GM23248 (cell line): Measurements from ENCODE around the gene B9D2. TPM values are rescaled to one million over a fixed set of nuclear protein-coding genes. Genes with fewer than 3 reads are reported as not detected.

ENCODE experiments used
- DNase-seq: peaks from one replicate; pipeline ENCODE4 v3.0.0-alpha.2; 2015
- H2AFZ ChIP-seq: fragments of 200-600 bp; sonication (generic); 2 replicates; pipeline ENCODE4 v1.6.1; 2016; ENCODE audit warnings: antibody characterized with exemption
- H3F3A ChIP-seq: fragments of 200-600 bp; sonication (generic); 2 replicates; pipeline ENCODE4 v1.6.1; 2016; ENCODE audit warnings: mild to moderate bottlenecking, antibody characterized with exemption, mixed run types; ENCODE audit not compliant: insufficient read depth
- H3K27ac ChIP-seq: fragments of 200-600 bp; sonication (generic); 2 replicates; pipeline ENCODE4 v1.5.1; 2016; ENCODE audit warnings: mild to moderate bottlenecking
- H3K27me3 ChIP-seq: fragments of 200-600 bp; sonication (generic); replicated peaks from 2 replicates; pipeline ENCODE4 v1.6.1; 2016; ENCODE audit warnings: mild to moderate bottlenecking; ENCODE audit not compliant: insufficient read depth
- H3K36me3 ChIP-seq: fragments of 200-600 bp; sonication (generic); 2 replicates; pipeline ENCODE4 v1.6.1; 2016; ENCODE audit warnings: low read depth, mild to moderate bottlenecking
- H3K4me1 ChIP-seq: fragments of 200-600 bp; sonication (generic); 2 replicates; pipeline ENCODE4 v1.6.1; 2016; ENCODE audit warnings: mild to moderate bottlenecking; ENCODE audit not compliant: insufficient read depth
- H3K4me2 ChIP-seq: fragments of 200-600 bp; sonication (generic); one replicate; pipeline ENCODE4 v1.6.1; 2016; ENCODE audit warnings: mild to moderate bottlenecking; ENCODE audit not compliant: unreplicated experiment
- H3K4me3 ChIP-seq: fragments of 200-600 bp; sonication (generic); 2 replicates; pipeline ENCODE4 v1.5.1; 2016; ENCODE audit warnings: mild to moderate bottlenecking
- H3K79me2 ChIP-seq: fragments of 200-600 bp; sonication (generic); 2 replicates; pipeline ENCODE4 v1.6.1; 2016; ENCODE audit warnings: mild to moderate bottlenecking; ENCODE audit not compliant: insufficient read depth
- H3K9ac ChIP-seq: fragments of 200-600 bp; sonication (generic); 2 replicates; pipeline ENCODE4 v1.6.1; 2016; ENCODE audit warnings: mild to moderate bottlenecking
- H3K9me2 ChIP-seq: fragments of 200-600 bp; sonication (generic); 2 replicates; pipeline ENCODE4 v1.6.1; 2016; ENCODE audit warnings: mixed run types, mild to moderate bottlenecking, moderate library complexity; ENCODE audit not compliant: insufficient read depth
- H3K9me3 ChIP-seq: fragments of 200-600 bp; sonication (generic); one replicate; pipeline ENCODE4 v1.6.1; 2017; ENCODE audit warnings: low read depth
- H4K20me1 ChIP-seq: fragments of 200-600 bp; sonication (generic); 2 replicates; pipeline ENCODE4 v1.6.0; 2016; ENCODE audit not compliant: insufficient read depth
- EZH2 ChIP-seq: fragments of 200-600 bp; sonication (generic); IDR thresholded peaks from 2 replicates; pipeline ENCODE4 v1.6.1; 2018; ENCODE audit warnings: antibody characterized with exemption, mild to moderate bottlenecking; ENCODE audit not compliant: insufficient read depth, poor library complexity, severe bottlenecking
- EZH2phosphoT487 ChIP-seq: fragments of 200-600 bp; sonication (generic); IDR thresholded peaks from 2 replicates; pipeline ENCODE4 v1.6.1; 2018; ENCODE audit warnings: antibody characterized with exemption, moderate library complexity, mild to moderate bottlenecking, low read depth; ENCODE audit not compliant: insufficient read depth
- WGBS, 2 experiments: methylation state at CpG; one replicate each; pipeline ENCODE4 v1.1.6; 2015 to 2017; ENCODE audit warnings: low lambda C conversion rate in 2 of 2, low coverage in 1 of 2; ENCODE audit errors: missing lambda C conversion rate in 2 of 2; 5-methylcytosine and 5-hydroxymethylcytosine counted together
- in situ Hi-C: fragments of 300-500 bp; cut with MboI; formaldehyde crosslinking; loops from 2 replicates; pipeline ENCODE4 v1.15.0; 2020
- polyA plus RNA-seq: library from polyadenylated mRNA; unstranded; fragments of >200 nt; fragmentation: Nextera tagmentation; extraction: Ambion mirVana; gene quantifications from 2 replicates; pipeline ENCODE4 v1.2.1, GENCODE V29; 2016
- total RNA-seq: library from RNA; depleted of rRNA; stranded (reverse); fragments of >200 nt; shearing (Covaris generic); gene quantifications from 2 replicates; pipeline ENCODE4 v1.2.3, GENCODE V29; 2014

The B9D2 gene
- total and polyA plus RNA-seq, 2 experiments from 2014 or later: 9.6 to 13.2 TPM

DNA sequence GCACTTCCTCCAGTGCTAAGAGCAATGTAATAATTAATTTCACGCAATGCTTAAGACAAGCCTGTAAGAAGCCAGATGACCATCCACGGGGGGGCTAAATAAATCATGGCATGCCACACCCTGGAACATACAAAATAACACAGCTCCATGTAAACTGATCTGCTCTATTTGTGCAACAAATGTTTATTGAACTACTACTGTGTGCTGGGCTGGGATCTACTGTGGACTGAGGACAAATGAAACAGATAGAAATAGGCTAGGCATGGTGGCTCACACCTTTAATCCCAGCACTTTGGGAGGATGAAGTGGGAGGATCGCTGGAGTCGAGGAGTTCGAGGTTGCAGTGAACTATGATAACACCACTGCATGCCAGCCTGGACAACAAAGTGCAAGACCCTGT, 31.5 kb downstream of the B9D2 start:
- Histone ChIP-seq H3K4me2 (no peak overlapping the region), H3K27ac (no peak overlapping the region), H4K20me1 (no peaks in the 10 kb centered on the region), H3K27me3 (no peaks in the 10 kb centered on the region), H2AFZ (no peak overlapping the region), H3K4me3 (no peak overlapping the region), H3K9me3 (no peaks in the 10 kb centered on the region), H3K79me2 (peaks cover 53% of the 10 kb centered on the region), H3K9ac (no peak overlapping the region), H3K9me2 (no peaks in the 10 kb centered on the region), H3K36me3 (peaks cover 28% of the 10 kb centered on the region; the same call in 1 of the 2 replicates), H3K4me1 (no peaks in the 10 kb centered on the region), H3F3A (peaks cover 15% of the 10 kb centered on the region)
- no peak for DNase-seq
- WGBS, 2 experiments: 93 to 99% methylated on average over 5 of the region's 5 CpGs
- in situ Hi-C loops: no loop called here
- no peak for TF ChIP-seq EZH2
- no peak for TF ChIP-seq EZH2phosphoT487

DNA sequence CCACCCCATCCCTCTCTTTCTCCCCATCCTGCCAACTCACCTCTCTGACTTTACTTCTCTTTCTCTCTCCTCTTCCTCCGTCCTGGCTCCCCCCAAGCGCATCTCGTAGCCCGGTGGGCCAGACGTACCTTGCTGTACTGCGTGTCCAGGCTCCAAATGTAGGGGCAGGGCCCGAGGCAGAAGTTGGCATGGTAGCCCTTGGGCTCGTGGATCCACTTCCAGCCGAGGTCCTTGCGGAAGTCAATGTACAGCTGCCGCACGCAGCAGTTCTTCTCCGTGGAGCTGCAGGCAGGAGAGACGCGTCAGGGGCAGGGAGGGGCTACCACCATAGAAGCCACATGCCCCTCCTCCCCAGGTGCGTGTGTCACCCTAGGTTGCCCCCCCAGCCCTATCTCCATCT, 31.9 kb downstream of the B9D2 start:
- Histone ChIP-seq H3K36me3 (peaks cover 24% of the 10 kb centered on the region; the same call in 1 of the 2 replicates), H3F3A (peaks cover 19% of the 10 kb centered on the region), H3K4me1 (peaks cover 2% of the 10 kb centered on the region; the same call in 1 of the 2 replicates), H3K27me3 (no peaks in the 10 kb centered on the region), H4K20me1 (no peaks in the 10 kb centered on the region), H3K9me2 (no peaks in the 10 kb centered on the region), H3K4me3 (no peak overlapping the region), H3K9me3 (no peaks in the 10 kb centered on the region), H2AFZ (no peak overlapping the region), H3K4me2 (no peak overlapping the region), H3K27ac (no peak overlapping the region), H3K9ac (no peak overlapping the region), H3K79me2 (peaks cover 52% of the 10 kb centered on the region)
- no peak for DNase-seq
- 91 to 95% methylated on average over 14 to 16 of the region's 16 CpGs for WGBS, 2 experiments
- in situ Hi-C loops: no loop called here
- TF ChIP-seq EZH2phosphoT487 (no peak), EZH2 (no peak)

DNA sequence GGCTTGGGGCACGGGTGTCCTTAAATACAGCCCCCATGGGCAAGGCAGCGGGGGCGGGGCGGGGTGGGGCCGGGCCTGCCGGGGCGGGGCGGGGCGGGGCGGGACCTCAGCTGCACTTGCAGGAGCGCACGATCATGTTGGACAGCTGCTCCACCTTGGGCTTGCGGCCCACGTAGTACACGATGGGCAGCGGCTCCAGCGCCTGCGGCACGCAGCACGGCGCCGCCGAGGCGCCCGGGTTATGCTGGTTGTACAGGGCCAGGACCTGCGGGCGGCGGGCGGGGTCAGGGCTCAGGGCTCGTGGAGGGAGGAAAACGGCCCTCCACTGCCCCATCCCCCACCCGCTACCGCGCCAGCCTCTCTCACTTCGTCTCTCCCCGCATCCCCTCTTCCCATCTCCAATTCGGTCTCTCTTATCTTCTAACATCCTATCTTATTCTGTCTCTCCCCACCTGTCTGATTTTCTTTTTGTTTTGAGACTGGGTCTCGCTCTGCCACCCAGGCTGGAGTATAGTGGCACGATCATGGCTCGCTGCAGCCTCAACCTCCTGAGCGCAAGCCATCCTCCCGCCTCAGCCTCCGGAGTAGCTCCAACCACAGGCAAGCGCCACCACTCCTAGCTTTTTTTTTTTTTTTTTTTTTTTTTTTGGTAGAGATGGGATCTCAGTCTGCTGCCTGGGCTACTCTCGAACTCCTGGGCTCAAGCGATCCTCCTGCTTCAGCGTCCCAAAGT, 32.8 kb downstream of the B9D2 start:
- in situ Hi-C loops: no loop called here
- Histone ChIP-seq H3K36me3 (peaks cover 24% of the 10 kb centered on the region; the same call in 1 of the 2 replicates), H2AFZ (no peak overlapping the region), H3K4me1 (peaks cover 9% of the 10 kb centered on the region), H3K79me2 (peaks cover 53% of the 10 kb centered on the region), H3K9me3 (no peaks in the 10 kb centered on the region), H4K20me1 (no peaks in the 10 kb centered on the region), H3K9me2 (no peaks in the 10 kb centered on the region), H3K4me2 (no peak overlapping the region), H3F3A (peaks cover 28% of the 10 kb centered on the region), H3K27ac (no peak overlapping the region), H3K27me3 (no peaks in the 10 kb centered on the region), H3K9ac (no peak overlapping the region), H3K4me3 (no peak overlapping the region)
- TF ChIP-seq EZH2 (no peak), EZH2phosphoT487 (no peak)
- 84 to 89% methylated on average over 36 to 41 of the region's 47 CpGs for WGBS, 2 experiments
- no peak for DNase-seq

DNA sequence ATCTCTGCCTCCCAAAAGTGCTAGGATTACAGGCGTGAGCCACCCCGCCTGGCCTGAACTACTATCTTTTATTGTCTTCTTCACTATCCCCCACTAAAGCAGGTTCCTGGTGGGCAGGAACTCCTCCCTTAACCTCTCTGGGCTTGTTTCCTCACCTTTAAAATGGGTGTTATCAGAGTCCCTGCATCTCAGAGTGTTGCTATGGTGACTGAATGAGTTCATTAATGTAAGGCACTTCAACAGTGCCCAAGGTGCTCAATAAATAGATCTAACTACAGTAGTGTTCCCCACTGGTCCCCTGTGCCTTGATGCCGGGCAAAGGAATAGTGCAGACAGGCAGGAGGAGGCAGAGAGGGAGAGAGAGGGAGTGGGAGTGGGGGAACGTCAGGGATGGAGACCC, 33.5 kb downstream of the B9D2 start:
- Histone ChIP-seq H3K9ac (no peak overlapping the region), H3K27ac (no peak overlapping the region), H2AFZ (no peak overlapping the region), H3F3A (peaks cover 34% of the 10 kb centered on the region), H3K9me3 (no peaks in the 10 kb centered on the region), H3K36me3 (peaks cover 20% of the 10 kb centered on the region; the same call in 1 of the 2 replicates), H3K4me1 (peaks cover 16% of the 10 kb centered on the region), H4K20me1 (no peaks in the 10 kb centered on the region), H3K27me3 (no peaks in the 10 kb centered on the region), H3K4me2 (no peak overlapping the region), H3K79me2 (peaks cover 47% of the 10 kb centered on the region), H3K9me2 (no peaks in the 10 kb centered on the region), H3K4me3 (no peak overlapping the region)
- TF ChIP-seq EZH2: no peak
- no peak for TF ChIP-seq EZH2phosphoT487
- in situ Hi-C loops: no loop called here
- DNase-seq: no peak
- 73% methylated on average over 4 of the region's 4 CpGs for WGBS, 2 experiments
